GM23338 (cell line): ENCODE data around the gene PPP2R2B. TPM values are rescaled to one million over a fixed set of nuclear protein-coding genes. Genes with fewer than 3 reads are reported as not detected.

Experiments
- ATAC-seq: fragments of 200-7000 bp; cut with Tn5 transposase; 3 replicates; pipeline ENCODE4 v1.9.1; 2020
- DNase-seq: peaks from one replicate; pipeline ENCODE4 v3.0.0-alpha.2; 2015; ENCODE audit warnings: low spot score
- H2AFZ ChIP-seq: fragments of 200-600 bp; sonication (generic); 2 replicates; pipeline ENCODE4 v1.8.0; 2016; ENCODE audit warnings: antibody characterized with exemption, mild to moderate bottlenecking, moderate library complexity
- H3F3A ChIP-seq: fragments of 200-600 bp; sonication (generic); replicated peaks from 2 replicates; pipeline ENCODE4 v1.8.0; 2017; ENCODE audit warnings: antibody characterized with exemption, mixed run types, low read depth
- H3K27ac ChIP-seq: fragments of 200-600 bp; sonication (generic); 2 replicates; pipeline ENCODE4 v1.6.1; 2016; ENCODE audit warnings: low read depth
- H3K27me3 ChIP-seq: fragments of 200-600 bp; sonication (generic); 2 replicates; pipeline ENCODE4 v1.8.0; 2016; ENCODE audit warnings: mild to moderate bottlenecking, mixed run types, moderate library complexity; ENCODE audit not compliant: insufficient read depth
- H3K36me3 ChIP-seq: fragments of 200-600 bp; sonication (generic); 2 replicates; pipeline ENCODE4 v1.8.0; 2016; ENCODE audit warnings: mild to moderate bottlenecking; ENCODE audit not compliant: insufficient read depth
- H3K4me1 ChIP-seq: fragments of 200-600 bp; sonication (generic); 2 replicates; pipeline ENCODE4 v1.8.0; 2016; ENCODE audit warnings: mild to moderate bottlenecking, moderate library complexity; ENCODE audit not compliant: insufficient read depth
- H3K4me2 ChIP-seq: fragments of 200-600 bp; sonication (generic); 2 replicates; pipeline ENCODE4 v1.7.1; 2017; ENCODE audit warnings: mixed run types
- H3K4me3 ChIP-seq: fragments of 200-600 bp; sonication (generic); 2 replicates; pipeline ENCODE4 v1.6.1; 2016; ENCODE audit warnings: mixed run types
- H3K79me2 ChIP-seq: fragments of 200-600 bp; sonication (generic); replicated peaks from 2 replicates; pipeline ENCODE4 v1.8.0; 2017; ENCODE audit warnings: mild to moderate bottlenecking; ENCODE audit not compliant: insufficient read depth
- H3K9me2 ChIP-seq: fragments of 200-600 bp; sonication (generic); 2 replicates; pipeline ENCODE4 v1.8.0; 2017; ENCODE audit not compliant: insufficient read depth
- H4K20me1 ChIP-seq: fragments of 200-600 bp; sonication (generic); replicated peaks from 2 replicates; pipeline ENCODE4 v1.8.0; 2017; ENCODE audit warnings: mild to moderate bottlenecking; ENCODE audit not compliant: insufficient read depth
- H3K27ac Mint-ChIP-seq: 2 replicates; pipeline ENCODE4 v1.8.0; 2020; ENCODE audit warnings: inconsistent platforms, mild to moderate bottlenecking, moderate library complexity, mixed read lengths
- H3K27me3 Mint-ChIP-seq: 3 replicates; pipeline ENCODE4 v1.8.0; 2022; ENCODE audit warnings: low read depth, mild to moderate bottlenecking, moderate library complexity, mixed read lengths, inconsistent platforms; ENCODE audit not compliant: insufficient read depth, poor library complexity
- H3K36me3 Mint-ChIP-seq: 3 replicates; pipeline ENCODE4 v1.8.0; 2021; ENCODE audit warnings: low read depth, mild to moderate bottlenecking, inconsistent platforms, moderate library complexity, mixed read lengths
- H3K4me1 Mint-ChIP-seq: 3 replicates; pipeline ENCODE4 v1.8.0; 2020; ENCODE audit warnings: mild to moderate bottlenecking, inconsistent platforms, mixed read lengths
- H3K4me3 Mint-ChIP-seq: 3 replicates; pipeline ENCODE4 v1.8.0; 2021; ENCODE audit warnings: moderate library complexity, mild to moderate bottlenecking, inconsistent platforms, mixed read lengths
- H3K9me3 Mint-ChIP-seq: 3 replicates; pipeline ENCODE4 v1.8.0; 2020; ENCODE audit warnings: moderate library complexity, mild to moderate bottlenecking, inconsistent platforms, mixed read lengths
- CTCF ChIP-seq, 2 experiments: fragments of 200-600 bp in 1 of 2; sonication (generic) in 1 of 2; conservative IDR thresholded peaks; 2 replicates each; pipeline versions ENCODE4 v1.5.1 to v1.6.1; 2016 to 2017; ENCODE audit warnings: antibody characterized with exemption in 2 of 2, low read depth in 2 of 2, mild to moderate bottlenecking in 2 of 2, moderate library complexity in 1 of 2
- JUNB ChIP-seq: IDR thresholded peaks from one replicate; pipeline ENCODE4 v1.6.1; 2016; ENCODE audit warnings: antibody characterized with exemption; ENCODE audit not compliant: unreplicated experiment
- REST ChIP-seq: IDR thresholded peaks from one replicate; pipeline ENCODE4 v1.6.1; 2018; ENCODE audit warnings: antibody characterized with exemption; ENCODE audit not compliant: unreplicated experiment
- polyA plus RNA-seq: library from polyadenylated mRNA; unstranded; fragments of >200 nt; fragmentation: Nextera tagmentation; extraction: Ambion mirVana; gene quantifications from 2 replicates; pipeline ENCODE4 v1.2.1, GENCODE V29; 2016
- total RNA-seq: library from RNA; depleted of rRNA; stranded (reverse); fragments of >200 nt; shearing (Covaris generic); gene quantifications from 2 replicates; pipeline ENCODE4 v1.2.3, GENCODE V29; 2014

Gene PPP2R2B
- total and polyA plus RNA-seq, 2 experiments from 2014 or later: 21.3 to 33.9 TPM

DNA sequence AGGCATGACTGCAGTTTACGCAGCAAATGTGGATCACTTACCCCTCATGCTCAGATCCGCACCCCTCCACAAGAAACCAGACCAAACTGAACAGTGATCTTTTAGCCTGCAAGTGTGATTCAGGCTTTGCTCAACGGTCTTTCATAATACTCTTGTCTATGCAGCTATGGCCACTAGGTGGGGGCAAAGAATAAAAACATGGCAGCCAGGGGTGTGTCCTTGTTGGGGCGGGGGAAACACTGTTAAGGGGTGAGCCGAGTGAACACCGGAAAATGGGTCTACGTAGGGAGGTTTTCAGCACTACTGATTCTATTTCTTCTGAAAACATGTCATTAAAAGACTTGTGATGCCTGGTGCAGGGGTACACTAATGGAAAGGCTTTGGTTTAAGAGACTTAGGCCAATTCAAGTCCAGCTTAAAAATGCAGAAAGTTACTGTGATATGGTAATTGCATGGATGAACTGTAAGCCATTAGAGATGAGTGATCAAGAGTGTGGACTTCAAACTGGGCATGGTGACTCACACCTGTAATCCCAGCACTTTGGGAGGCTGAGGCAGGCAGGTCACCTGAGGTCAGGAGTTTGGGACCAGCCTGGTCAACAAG, 312.7 kb downstream of the PPP2R2B start:
- H3K36me3 Mint-ChIP-seq: peaks cover 9% of the 10 kb centered on the region
- Histone ChIP-seq H3F3A (no peaks in the 10 kb centered on the region), H3K9me2 (peaks cover 3% of the 10 kb centered on the region; the same call in 1 of the 2 replicates), H3K4me1 (peaks cover 12% of the 10 kb centered on the region), H4K20me1 (no peaks in the 10 kb centered on the region), H3K4me3 (no peak overlapping the region), H3K36me3 (no peaks in the 10 kb centered on the region), H2AFZ (no peak overlapping the region), H3K27me3 (no peaks in the 10 kb centered on the region), H3K4me2 (no peak overlapping the region), H3K27ac (no peak overlapping the region), H3K79me2 (no peaks in the 10 kb centered on the region)
- DNase-seq (peak; percentile 90), ATAC-seq (peak; percentile 98)
- no peaks in the 10 kb centered on the region for H3K27me3 Mint-ChIP-seq
- TF ChIP-seq REST (no peak), CTCF (conservative IDR thresholded peaks at IDR 0.05; ENCODE audit: low read depth in 2 of 2) (peak; percentile 80 to 90), JUNB (no peak)
- H3K4me1 Mint-ChIP-seq: peaks cover 4% of the 10 kb centered on the region
- H3K27ac Mint-ChIP-seq: peak overlapping the region; percentile 46; the same call in 1 of the 2 replicates
- H3K9me3 Mint-ChIP-seq: peaks cover 14% of the 10 kb centered on the region
- no peak overlapping the region; the same call in 2 of the 3 replicates for H3K4me3 Mint-ChIP-seq

DNA sequence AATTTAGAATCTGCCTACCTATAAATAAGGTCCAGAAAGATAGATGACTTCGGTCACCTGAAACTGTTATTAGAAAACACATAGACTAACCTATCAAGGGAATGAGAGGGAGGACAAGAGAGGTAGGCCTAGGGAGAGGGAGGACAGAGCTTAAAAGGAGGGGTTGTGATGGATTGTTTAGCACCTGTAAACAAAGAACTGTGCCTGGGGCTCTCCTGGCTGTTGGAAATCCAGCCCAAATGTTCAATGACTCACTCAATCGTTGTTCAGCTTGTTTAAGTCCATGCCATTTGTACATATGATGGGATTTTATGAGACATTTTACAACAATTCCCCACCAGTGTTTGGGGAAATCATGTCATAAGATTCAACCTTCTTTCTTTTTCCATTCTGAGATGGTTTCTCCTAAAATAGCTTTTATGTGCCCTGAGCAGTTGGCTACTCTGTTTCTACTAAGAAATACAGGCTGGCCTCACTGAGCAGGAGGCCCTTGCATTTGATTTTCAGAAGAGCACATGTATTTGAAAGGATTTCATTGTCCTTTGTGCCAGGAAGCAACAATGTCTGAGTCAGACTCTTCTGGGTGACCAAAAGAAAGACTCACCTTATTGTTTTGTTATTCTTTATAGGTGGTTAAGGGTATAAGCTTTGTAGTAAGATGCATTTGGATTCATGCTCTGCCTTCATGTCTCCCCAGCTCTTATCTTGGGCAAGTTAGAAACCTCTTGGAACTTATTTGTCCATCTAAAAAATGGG, 314.4 kb downstream of the PPP2R2B start:
- no peak overlapping the region for H3K4me3 Mint-ChIP-seq
- ATAC-seq (no peak), DNase-seq (no peak)
- no peaks in the 10 kb centered on the region for H3K79me2 ChIP-seq
- no peak overlapping the region for H3K4me3 ChIP-seq
- no peaks in the 10 kb centered on the region for H4K20me1 ChIP-seq
- H3K36me3 ChIP-seq: no peaks in the 10 kb centered on the region
- H3K4me1 ChIP-seq: peaks cover 12% of the 10 kb centered on the region
- no peak overlapping the region for H3K27ac ChIP-seq
- no peaks in the 10 kb centered on the region for H3F3A ChIP-seq
- no peaks in the 10 kb centered on the region for H3K27me3 ChIP-seq
- H3K36me3 Mint-ChIP-seq: no peaks in the 10 kb centered on the region
- H2AFZ ChIP-seq: peak overlapping the region; percentile 1; the same call in 1 of the 2 replicates
- no peak overlapping the region for H3K4me2 ChIP-seq
- 0 out of 3 replicates have a peak, but pooled peaks cover under 1% of the 10 kb centered on the region for H3K9me3 Mint-ChIP-seq
- peaks cover 3% of the 10 kb centered on the region; the same call in 1 of the 2 replicates for H3K9me2 ChIP-seq
- TF ChIP-seq CTCF (conservative IDR thresholded peaks at IDR 0.05; ENCODE audit: low read depth in 2 of 2): no peak
- H3K27ac Mint-ChIP-seq: no peak overlapping the region
- H3K4me1 Mint-ChIP-seq: peaks cover 16% of the 10 kb centered on the region
- peaks cover 2% of the 10 kb centered on the region for H3K27me3 Mint-ChIP-seq
